Effector CD4-positive, alpha-beta T cell (primary cell): Measurements from ENCODE around the gene CHPF2.

ENCODE experiments used
- DNase-seq: peaks from one replicate; pipeline ENCODE4 v3.0.0-alpha.2; 2020

Gene CHPF2

GRCh38 chr7:151206914-151207313, 25.4 kb upstream of the CHPF2 start:
- DNase-seq, result no peak

DNA sequence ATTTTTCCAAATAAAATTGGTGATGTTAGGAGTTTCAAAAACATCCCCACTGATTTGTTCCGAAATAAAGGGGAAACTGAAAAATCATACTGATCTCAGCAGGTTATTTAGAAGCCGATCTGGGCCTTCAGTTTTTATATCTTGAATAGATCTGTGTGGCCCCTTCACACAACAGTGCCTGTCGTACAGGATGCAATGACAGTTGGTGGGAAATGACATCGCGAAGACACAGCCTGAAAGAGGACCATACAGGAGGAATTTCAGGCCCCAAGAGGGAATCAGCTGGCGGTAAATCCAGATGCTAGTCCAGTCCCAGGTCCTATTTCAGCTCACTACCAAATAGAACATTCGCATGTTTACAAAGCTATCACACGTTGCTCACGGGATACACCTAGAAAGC, 25.0 kb upstream of the CHPF2 start:
- no peak for DNase-seq

- no peak for DNase-seq
Measured at GRCh38 chr7:151207804-151208203, 24.5 kb upstream of the CHPF2 start.

DNA sequence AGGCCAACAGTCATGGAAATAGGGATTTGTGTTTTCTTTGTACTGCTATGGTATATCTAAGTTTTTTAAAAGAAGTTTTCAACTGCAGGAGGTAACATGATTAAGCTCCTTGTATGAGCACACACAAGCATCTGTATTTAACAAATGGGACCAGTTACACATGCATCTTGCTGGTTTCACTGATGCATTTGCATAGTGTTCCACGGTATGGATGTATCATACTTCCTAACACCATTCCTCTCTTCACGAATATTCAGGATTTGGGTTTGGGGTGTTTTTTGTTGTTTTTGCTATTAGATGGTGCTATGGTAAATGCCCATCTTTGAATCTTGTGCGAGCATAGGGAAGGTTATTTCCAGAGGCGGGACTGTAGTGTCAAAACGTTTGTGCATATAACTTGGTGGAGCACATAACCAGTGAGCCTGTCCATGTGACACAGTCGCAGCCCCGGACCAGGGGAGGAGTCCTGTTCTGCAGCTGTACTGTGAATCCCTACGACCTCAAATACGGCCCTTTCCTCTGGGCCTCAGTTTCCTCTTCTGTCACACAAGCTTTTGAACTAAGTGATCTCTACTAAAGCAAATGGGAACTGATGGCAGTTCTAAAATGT, 23.9 kb upstream of the CHPF2 start:
- DNase-seq, result no peak

GRCh38 chr7:151209588-151209987, 22.7 kb upstream of the CHPF2 start:
- no peak for DNase-seq

DNA sequence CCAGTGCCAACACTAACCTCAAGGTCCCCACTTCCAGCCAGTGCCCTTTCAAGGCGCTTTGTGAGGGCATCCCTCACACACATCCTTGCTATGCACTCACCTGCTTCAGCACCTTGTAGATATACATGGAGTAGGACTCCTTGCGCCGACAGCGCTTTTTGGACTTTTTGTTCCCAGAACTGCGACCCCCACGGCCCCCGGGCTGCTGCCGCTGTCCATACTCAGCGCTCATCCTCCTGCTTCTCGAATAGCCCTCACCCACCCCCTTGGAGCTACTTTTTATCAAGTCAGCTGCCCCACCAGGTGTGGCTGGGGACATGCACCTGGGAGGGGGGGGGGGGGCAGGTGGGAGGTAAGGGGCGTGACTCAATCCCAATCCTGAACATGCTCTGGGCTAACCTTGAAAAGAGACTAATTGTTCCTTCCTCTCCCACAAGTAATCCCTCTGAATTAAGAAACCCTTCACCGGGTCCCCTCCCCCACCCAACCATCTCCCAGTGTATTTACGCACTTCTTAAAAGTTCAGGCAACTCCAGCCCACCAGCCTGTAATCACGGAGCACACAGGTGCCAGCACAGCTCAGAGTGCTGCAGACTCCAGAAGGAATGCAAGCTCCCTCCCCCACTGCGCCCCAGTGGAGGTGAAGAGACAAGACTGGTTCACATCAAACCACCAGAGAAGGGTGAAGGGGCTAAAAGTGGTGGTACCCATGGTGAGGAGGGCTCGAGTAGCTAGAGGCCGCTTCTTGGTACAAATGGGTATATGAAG, 22.0 kb upstream of the CHPF2 start, which contains the start of gene H2BK1:
TSS of gene H2BK1 (minus strand) at position 402 of the 768 bp plus-strand sequence. CDS start at position 232, 170 bp downstream.
- DNase-seq, result no peak

DNA sequence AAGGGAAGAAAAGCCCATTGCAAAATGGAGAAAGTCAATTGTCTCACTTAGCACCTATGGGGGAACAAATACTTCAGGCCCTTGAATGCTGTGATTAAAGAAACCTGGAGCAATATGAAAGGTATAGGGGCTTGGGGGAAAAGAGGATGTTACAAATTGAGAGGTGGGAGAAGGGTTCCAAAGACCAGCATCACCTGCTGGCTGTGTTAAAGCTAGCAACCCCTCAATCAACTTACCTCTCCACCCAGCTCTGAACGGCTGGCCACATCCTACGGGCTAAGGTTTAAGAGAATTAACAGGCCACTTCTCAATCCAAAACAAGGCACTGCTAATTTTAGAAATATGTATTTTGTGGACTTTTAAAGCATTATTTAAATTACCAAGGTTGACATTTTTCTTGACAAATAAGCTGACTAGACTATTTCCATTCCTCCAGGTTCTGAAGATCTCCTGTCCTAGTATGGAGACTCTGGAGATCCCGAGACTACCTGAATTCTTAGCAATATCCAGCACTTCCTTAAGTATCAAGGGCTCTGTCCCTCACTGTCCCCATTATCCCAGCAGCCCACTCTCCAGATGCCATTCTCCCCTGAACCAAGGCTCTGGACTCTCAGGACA, 21.0 kb upstream of the CHPF2 start:
- no peak for DNase-seq

DNA sequence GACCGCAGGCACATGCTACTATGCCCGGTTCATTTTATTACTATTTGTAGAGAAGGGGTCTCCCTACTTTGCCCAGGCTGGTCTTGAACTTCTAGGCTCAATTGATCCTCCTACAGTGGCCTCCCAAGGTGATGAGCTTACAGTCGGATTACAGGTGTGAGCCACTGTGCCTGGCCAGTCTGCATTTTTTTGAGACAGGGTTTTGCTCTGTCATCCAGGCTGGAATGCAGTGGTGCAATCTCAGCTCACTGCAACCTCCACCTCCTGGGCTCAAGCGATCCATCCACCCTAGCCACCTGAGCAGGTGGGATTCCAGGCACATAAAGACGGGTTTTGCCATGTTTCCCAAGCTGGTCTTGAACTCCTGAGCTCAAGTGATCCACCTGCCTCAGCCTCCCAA, 19.7 kb upstream of the CHPF2 start:
- DNase-seq, result no peak

DNA sequence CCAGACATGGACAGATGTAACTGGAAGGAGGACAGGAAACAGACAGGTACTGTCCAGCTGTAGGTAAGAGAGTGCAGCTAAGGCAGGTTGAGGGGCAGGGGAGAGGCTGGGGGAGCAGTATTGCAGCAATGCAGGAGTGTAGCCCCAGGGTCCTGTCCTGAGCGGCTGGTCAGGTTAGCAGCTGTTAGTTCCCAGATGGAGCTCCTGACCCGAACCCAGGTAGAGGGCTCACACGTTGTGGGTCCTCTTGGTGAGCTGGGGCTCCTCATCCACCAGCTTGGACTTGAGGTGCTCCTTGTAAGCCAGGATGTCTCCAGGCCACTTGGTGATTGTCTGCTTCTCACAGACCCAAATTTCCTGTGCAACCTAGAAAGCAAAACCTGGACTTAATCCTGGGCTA, 18.5 kb upstream of the CHPF2 start:
- DNase-seq, result no peak

- DNase-seq, result no peak
Measured at GRCh38 chr7:151215396-151215795, 16.9 kb upstream of the CHPF2 start.

DNA sequence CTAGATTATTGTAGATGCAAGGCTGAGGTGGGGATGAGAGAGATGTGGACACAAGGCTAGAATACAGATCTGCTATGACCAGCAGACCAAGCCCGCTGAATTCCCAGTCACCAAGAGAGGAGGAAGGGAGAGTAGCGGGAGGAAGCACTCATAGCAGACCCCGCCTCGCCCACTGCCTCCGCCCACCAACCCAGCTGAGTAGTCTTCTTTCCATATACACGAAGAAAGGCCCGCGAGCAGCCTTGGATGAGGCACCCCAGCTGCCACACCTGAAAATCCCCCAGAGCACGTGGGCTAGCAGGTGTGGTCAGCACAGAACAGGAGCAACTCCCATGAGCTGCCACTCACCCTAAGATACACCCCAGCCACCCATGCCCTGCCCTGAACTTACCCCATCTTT, 14.1 kb upstream of the CHPF2 start:
- no peak for DNase-seq

GRCh38 chr7:151223728-151224127, 8.6 kb upstream of the CHPF2 start:
- DNase-seq, result no peak

- no peak for DNase-seq
Measured at GRCh38 chr7:151225948-151226510, 6.3 kb upstream of the CHPF2 start.

GRCh38 chr7:151226560-151226874, 5.8 kb upstream of the CHPF2 start:
- no peak for DNase-seq

- DNase-seq, result peak; percentile 99
Measured at GRCh38 chr7:151226875-151227782, 5.2 kb upstream of the CHPF2 start, which contains the start of gene ABCF2. ABCF2 (minus strand) TSS chr7:151227205; CDS start chr7:151226458, 747 bp downstream.

GRCh38 chr7:151228024-151228866, 4.0 kb upstream of the CHPF2 start:
- no peak for DNase-seq

- no peak for DNase-seq
Measured at GRCh38 chr7:151229249-151229648, 3.0 kb upstream of the CHPF2 start.

- no peak for DNase-seq
Measured at GRCh38 chr7:151231080-151231479, 1.2 kb upstream of the CHPF2 start.

DNA sequence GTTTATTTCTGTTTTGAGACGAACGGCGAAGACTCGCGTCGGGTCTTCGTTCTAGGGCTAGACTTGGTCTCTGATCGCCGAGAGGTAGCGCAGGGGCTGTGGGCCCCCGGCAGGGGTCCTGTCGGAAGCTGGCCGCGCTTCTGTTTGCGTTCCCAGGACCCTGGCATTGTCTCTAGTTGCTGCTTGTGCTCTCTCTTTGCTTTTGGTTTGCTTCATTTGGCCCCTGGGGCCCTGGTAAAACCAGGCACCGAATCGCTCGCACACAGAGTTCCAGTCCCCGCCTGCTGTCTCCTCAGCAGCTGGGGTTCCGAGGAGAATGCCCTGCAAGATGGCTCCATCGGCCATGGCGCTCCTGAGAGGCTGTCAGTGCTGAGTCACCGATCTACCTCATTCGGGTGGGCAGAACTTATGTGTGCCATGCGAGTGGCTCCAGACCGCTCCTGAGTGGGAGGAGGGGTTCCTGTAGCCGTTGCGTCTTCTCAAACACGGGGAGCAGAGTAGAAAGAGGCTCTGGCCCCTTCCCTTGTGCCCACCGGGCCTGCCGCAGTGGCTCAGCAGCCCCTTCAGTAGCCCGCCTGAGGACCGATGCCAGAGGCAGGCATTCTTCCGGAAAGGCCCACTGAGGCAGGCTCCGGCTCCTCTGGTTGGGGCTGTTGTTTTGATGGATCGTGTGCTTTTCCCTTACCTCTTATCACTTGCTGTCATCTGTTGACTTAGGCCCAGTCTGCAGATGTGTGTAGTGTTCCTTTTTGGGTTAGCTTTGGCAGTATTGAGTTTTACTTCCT, 826 bp downstream of the CHPF2 start:
- peak; percentile 57 for DNase-seq

DNA sequence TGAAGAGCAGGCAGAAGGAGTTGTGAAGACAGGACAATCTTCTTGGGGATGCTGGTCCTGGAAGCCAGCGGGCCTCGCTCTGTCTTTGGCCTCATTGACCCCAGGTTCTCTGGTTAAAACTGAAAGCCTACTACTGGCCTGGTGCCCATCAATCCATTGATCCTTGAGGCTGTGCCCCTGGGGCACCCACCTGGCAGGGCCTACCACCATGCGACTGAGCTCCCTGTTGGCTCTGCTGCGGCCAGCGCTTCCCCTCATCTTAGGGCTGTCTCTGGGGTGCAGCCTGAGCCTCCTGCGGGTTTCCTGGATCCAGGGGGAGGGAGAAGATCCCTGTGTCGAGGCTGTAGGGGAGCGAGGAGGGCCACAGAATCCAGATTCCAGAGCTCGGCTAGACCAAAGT, 1.5 kb downstream of the CHPF2 start:
- DNase-seq, result no peak
